Dermis lymphatic vessel endothelial cell (primary cell): Measurements from ENCODE around the gene COA3. TPM values are rescaled to one million over a fixed set of nuclear protein-coding genes. Genes with fewer than 3 reads are reported as not detected.

Experiments used
- total RNA-seq: library from RNA; depleted of rRNA; stranded (reverse); fragments of >200 nt; gene quantifications from 2 replicates; pipeline ENCODE4 v1.2.1, GENCODE V29; 2014

The COA3 gene
- 63.1 and 74.3 TPM in 2 replicates for total RNA-seq

GRCh38 chr17:42798383-42799380 lies at the start of gene COA3, which contains the start of gene CNTD1:
Gene COA3 (minus strand): TSS chr17:42798704. CDS start chr17:42798681, 23 bp downstream.
Gene CNTD1 (plus strand): TSS chr17:42798861. CDS start chr17:42799068, 207 bp downstream.

GRCh38 chr17:42844271-42844670 lies 45.8 kb upstream of the COA3 start, which contains the start of gene AOC2:
Gene AOC2 (plus strand): TSS chr17:42844580. CDS start chr17:42844627, 47 bp downstream.

GRCh38 chr17:42832934-42833766 lies 34.6 kb upstream of the COA3 start, which contains the start of gene PSME3:
Gene PSME3 (plus strand): TSS chr17:42833397. CDS start chr17:42833632, 235 bp downstream.

GRCh38 chr17:42779936-42780850 lies 18.3 kb downstream of the COA3 start, which contains the start of gene WNK4:
Gene WNK4 (plus strand): TSS chr17:42780610. CDS start chr17:42780699, 89 bp downstream.

GRCh38 chr17:42773290-42774035 lies 25.0 kb downstream of the COA3 start, which contains the start of gene VPS25:
Gene VPS25 (plus strand): TSS chr17:42773449. CDS start chr17:42773476, 27 bp downstream.

GRCh38 chr17:42760652-42761581 lies 37.6 kb downstream of the COA3 start, which contains the start of gene RAMP2:
Gene RAMP2 (plus strand): TSS chr17:42761227. CDS start chr17:42761262, 35 bp downstream.

Other genes starting within 250 kb of the COA3 start
- gene HSD17B1, start 245.8 kb downstream of the COA3 start, total RNA-seq, result 0.76 and 1.4 TPM in 2 replicates
- 7.5 and 9.0 TPM in 2 replicates for gene COASY, start 236.6 kb downstream of the COA3 start, total RNA-seq
- gene MLX, start 231.6 kb downstream of the COA3 start, total RNA-seq, result 30.3 and 34.1 TPM in 2 replicates
- gene PSMC3IP, start 221.0 kb downstream of the COA3 start, total RNA-seq, result 1.1 and 1.3 TPM in 2 replicates
- 65.7 and 83.3 TPM in 2 replicates for gene RETREG3, start 189.3 kb downstream of the COA3 start, total RNA-seq
- 10.8 and 11.5 TPM in 2 replicates for gene TUBG1, start 189.0 kb downstream of the COA3 start, total RNA-seq
- 4.2 and 5.4 TPM in 2 replicates for gene TUBG2, start 139.4 kb downstream of the COA3 start, total RNA-seq
- gene PLEKHH3, start 121.7 kb downstream of the COA3 start, total RNA-seq, result 13.0 and 16.8 TPM in 2 replicates
- 2.4 and 3.9 TPM in 2 replicates for gene CCR10, start 116.9 kb downstream of the COA3 start, total RNA-seq
- gene CNTNAP1, start 116.2 kb downstream of the COA3 start, total RNA-seq, result 6.7 and 9.9 TPM in 2 replicates
- gene EZH1, start 53.7 kb downstream of the COA3 start, total RNA-seq, result 12.4 and 13.8 TPM in 2 replicates
- gene RAMP2, start 37.5 kb downstream of the COA3 start, total RNA-seq, result 15.6 and 21.5 TPM in 2 replicates
- gene VPS25, start 25.3 kb downstream of the COA3 start, total RNA-seq, result 42.3 and 46.2 TPM in 2 replicates
- gene WNK4, start 18.1 kb downstream of the COA3 start, total RNA-seq, result 0.54 and 1.5 TPM in 2 replicates
- not detected in 2 replicates for gene CNTD1, start 157 bp upstream of the COA3 start, total RNA-seq
- gene BECN1, start 25.6 kb upstream of the COA3 start, total RNA-seq, result 143 and 162 TPM in 2 replicates
- gene PSME3, start 34.7 kb upstream of the COA3 start, total RNA-seq, result 48.9 and 65.9 TPM in 2 replicates
- gene AOC2, start 45.9 kb upstream of the COA3 start, total RNA-seq, result 0.22 and 0.43 TPM in 2 replicates
- 0.33 and 0.43 TPM in 2 replicates for gene AOC3, start 52.5 kb upstream of the COA3 start, total RNA-seq
- gene G6PC1, start 102.1 kb upstream of the COA3 start, total RNA-seq, result not detected in 2 replicates
- gene AARSD1, start 165.8 kb upstream of the COA3 start, total RNA-seq, result 12.9 and 14.1 TPM in 2 replicates
- 0.09 and 0.11 TPM in 2 replicates for gene PTGES3L, start 181.4 kb upstream of the COA3 start, total RNA-seq
- 10.1 and 10.5 TPM in 2 replicates for gene RUNDC1, start 181.9 kb upstream of the COA3 start, total RNA-seq
- 986 and 1,404 TPM in 2 replicates for gene RPL27, start 199.7 kb upstream of the COA3 start, total RNA-seq
- 7.8 and 10.7 TPM in 2 replicates for gene IFI35, start 208.1 kb upstream of the COA3 start, total RNA-seq
- gene VAT1, start 223.7 kb upstream of the COA3 start, total RNA-seq, result 128 and 141 TPM in 2 replicates
- 0.09 and 0.11 TPM in 2 replicates for gene RND2, start 226.5 kb upstream of the COA3 start, total RNA-seq